ENCODE data around the gene JMJD1C. TPM values are rescaled to one million over a fixed set of nuclear protein-coding genes. Genes with fewer than 3 reads are reported as not detected.

JMJD1C gene, protein sequence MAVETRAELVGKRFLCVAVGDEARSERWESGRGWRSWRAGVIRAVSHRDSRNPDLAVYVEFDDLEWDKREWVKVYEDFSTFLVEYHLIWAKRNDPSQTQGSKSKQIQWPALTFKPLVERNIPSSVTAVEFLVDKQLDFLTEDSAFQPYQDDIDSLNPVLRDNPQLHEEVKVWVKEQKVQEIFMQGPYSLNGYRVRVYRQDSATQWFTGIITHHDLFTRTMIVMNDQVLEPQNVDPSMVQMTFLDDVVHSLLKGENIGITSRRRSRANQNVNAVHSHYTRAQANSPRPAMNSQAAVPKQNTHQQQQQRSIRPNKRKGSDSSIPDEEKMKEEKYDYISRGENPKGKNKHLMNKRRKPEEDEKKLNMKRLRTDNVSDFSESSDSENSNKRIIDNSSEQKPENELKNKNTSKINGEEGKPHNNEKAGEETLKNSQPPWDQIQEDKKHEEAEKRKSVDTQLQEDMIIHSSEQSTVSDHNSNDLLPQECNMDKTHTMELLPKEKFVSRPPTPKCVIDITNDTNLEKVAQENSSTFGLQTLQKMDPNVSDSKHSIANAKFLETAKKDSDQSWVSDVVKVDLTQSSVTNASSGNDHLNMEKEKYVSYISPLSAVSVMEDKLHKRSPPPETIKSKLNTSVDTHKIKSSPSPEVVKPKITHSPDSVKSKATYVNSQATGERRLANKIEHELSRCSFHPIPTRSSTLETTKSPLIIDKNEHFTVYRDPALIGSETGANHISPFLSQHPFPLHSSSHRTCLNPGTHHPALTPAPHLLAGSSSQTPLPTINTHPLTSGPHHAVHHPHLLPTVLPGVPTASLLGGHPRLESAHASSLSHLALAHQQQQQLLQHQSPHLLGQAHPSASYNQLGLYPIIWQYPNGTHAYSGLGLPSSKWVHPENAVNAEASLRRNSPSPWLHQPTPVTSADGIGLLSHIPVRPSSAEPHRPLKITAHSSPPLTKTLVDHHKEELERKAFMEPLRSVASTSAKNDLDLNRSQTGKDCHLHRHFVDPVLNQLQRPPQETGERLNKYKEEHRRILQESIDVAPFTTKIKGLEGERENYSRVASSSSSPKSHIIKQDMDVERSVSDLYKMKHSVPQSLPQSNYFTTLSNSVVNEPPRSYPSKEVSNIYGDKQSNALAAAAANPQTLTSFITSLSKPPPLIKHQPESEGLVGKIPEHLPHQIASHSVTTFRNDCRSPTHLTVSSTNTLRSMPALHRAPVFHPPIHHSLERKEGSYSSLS (N-terminal part only)
- polyA plus RNA-seq: 10 to 100 TPM; 22.0 to 49.1 TPM

DNA sequence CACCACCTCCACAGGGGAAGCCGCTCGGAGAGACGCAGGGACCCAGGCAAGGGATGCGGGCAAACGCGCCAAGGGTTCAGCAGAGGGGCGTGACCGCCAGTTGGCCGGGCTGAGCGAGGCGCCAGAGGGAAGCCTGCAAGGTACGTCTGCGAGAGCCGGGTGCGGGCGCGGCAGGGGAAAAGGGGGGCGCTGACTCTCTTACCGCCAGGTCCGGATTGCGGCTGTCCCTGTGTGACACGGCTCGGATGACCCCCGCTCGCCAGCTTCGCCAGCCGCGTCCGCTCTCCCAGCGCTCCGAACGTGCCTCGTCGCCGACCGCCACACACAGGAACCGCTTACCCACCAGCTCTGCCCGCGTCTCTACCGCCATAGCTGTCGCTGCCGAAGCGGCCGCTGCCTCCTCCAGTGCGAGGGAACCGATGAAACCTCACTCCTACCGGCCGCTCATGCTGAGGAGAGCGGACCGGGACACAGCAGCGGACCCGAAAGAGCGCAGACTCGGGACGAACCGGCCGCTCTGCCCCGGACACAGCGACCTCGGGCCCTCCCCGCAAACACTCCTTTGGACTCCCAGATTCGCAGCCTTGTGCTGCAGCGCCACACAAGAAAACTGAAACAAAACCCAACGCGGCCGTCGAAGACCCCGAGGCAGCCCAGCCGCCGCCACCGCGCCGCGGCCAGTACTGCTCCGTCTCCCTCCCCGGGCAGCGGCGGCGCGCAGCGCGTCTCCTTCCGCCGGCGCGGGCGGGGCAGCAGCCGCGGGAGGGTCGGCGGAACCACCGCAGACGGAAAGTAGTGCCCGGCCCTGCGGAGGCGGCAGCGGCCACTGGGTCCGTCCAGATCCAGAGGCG, at the start of gene JMJD1C:
JMJD1C (minus strand) TSS at position 685 of the 851 bp plus-strand sequence; CDS start at position 370, 315 bp downstream.
- H3K4me3 ChIP-seq (ENCODE audit: low read depth in 1 of 2, low read length in 2 of 2): peak within 1 kb of the TSS; percentile 93 to 98
- no peaks in the 10 kb centered on the region for H3K27me3 ChIP-seq (ENCODE audit: control insufficient read depth in 1 of 2, insufficient read depth in 2 of 2, low read length in 2 of 2)
- H3K4me1 ChIP-seq (ENCODE audit: control insufficient read depth in 2 of 2, insufficient read depth in 2 of 2, low read length in 1 of 2): peaks cover 0 to 3% of the 10 kb centered on the region in 2 donors
- 1% methylated on average over 81 to 99 of the region's 99 CpGs for WGBS, 2 donors
- H3K36me3 ChIP-seq (ENCODE audit: control insufficient read depth in 2 of 2, insufficient read depth in 2 of 2, low read length in 1 of 2): no peaks in the 10 kb centered on the region
- peak within 1 kb of the TSS; percentile 87 to 91 for H3K27ac ChIP-seq (ENCODE audit: low read depth in 2 of 2, low read length in 1 of 2)
- no peaks in the 10 kb centered on the region for H3K9me3 ChIP-seq (ENCODE audit: control insufficient read depth in 2 of 2, insufficient read depth in 1 of 2, low read depth in 1 of 2, low read length in 1 of 2)

DNA sequence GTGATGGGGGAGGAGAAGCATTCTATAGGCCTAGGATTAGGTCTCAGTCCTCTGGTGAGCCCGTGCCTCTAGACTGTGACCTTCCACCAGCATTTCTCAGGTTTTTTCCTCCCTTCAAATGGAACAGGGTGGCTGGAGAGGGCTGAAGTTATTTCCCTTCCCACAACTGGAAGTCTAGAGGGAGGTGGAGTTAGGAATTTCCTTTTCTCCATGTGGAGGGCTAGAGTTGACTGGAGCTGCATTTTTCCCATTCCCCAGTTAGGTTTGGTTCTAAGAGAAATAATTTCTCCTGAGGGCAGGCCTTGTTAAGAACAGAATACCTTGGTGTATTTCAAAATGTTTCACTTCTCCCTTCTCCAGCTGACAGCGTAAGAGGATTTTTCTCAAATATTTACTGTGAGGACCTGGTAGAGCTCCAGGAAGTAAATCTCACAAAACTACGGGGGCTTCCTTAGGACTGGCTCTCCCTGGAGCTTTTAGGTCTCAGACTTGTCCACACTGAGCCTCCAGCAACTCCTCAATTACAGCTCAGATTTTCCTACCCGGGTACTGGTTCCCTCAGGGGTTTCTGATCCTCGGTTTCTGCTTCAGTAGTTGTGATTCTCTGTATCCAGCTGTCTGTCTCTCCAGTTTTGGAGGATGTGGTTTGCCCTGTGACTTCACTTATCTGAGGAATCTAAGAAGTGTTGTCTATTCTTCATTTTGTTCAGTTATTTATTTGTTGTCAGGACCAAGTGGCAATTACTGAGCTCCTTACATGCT, 49.4 kb upstream of the JMJD1C start:
- Histone ChIP-seq H3K36me3 (ENCODE audit: control insufficient read depth in 2 of 2, insufficient read depth in 2 of 2, low read length in 1 of 2) (no peaks in the 10 kb centered on the region), H3K4me3 (ENCODE audit: low read depth in 1 of 2, low read length in 2 of 2) (no peak overlapping the region), H3K27me3 (ENCODE audit: control insufficient read depth in 1 of 2, insufficient read depth in 2 of 2, low read length in 2 of 2) (no peaks in the 10 kb centered on the region), H3K9me3 (ENCODE audit: control insufficient read depth in 2 of 2, insufficient read depth in 1 of 2, low read depth in 1 of 2, low read length in 1 of 2) (no peaks in the 10 kb centered on the region), H3K4me1 (ENCODE audit: control insufficient read depth in 2 of 2, insufficient read depth in 2 of 2, low read length in 1 of 2) (no peaks in the 10 kb centered on the region), H3K27ac (ENCODE audit: low read depth in 2 of 2, low read length in 1 of 2) (no peak overlapping the region)
- 43 to 52% methylated on average over 5 of the region's 5 CpGs for WGBS, 2 donors

DNA sequence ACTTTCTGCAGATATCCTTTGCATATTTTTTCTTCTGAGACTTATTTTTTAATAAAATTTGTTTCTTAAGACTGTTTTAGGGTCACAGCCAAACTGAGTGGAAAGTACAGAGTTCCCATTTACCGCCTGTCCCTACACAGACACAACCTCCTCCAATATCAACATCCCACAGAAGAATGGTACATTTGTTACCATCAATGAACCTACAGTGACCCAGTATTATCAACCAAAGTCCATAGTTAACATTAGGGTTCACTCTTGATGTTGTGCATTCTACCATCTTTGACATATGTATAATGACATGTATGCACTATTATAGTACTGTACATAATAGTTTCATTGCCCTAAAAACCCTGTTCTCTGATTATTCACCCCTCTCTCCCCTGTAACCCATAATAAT, 40.8 kb upstream of the JMJD1C start:
- no peak overlapping the region for H3K27ac ChIP-seq (ENCODE audit: low read depth in 2 of 2, low read length in 1 of 2)
- WGBS, 2 donors: 96% methylated on average over 1 of the region's 1 CpG
- no peaks in the 10 kb centered on the region for H3K9me3 ChIP-seq (ENCODE audit: control insufficient read depth in 2 of 2, insufficient read depth in 1 of 2, low read depth in 1 of 2, low read length in 1 of 2)
- no peaks in the 10 kb centered on the region for H3K4me1 ChIP-seq (ENCODE audit: control insufficient read depth in 2 of 2, insufficient read depth in 2 of 2, low read length in 1 of 2)
- no peak overlapping the region for H3K4me3 ChIP-seq (ENCODE audit: low read depth in 1 of 2, low read length in 2 of 2)
- H3K27me3 ChIP-seq (ENCODE audit: control insufficient read depth in 1 of 2, insufficient read depth in 2 of 2, low read length in 2 of 2): no peaks in the 10 kb centered on the region
- no peaks in the 10 kb centered on the region for H3K36me3 ChIP-seq (ENCODE audit: control insufficient read depth in 2 of 2, insufficient read depth in 2 of 2, low read length in 1 of 2)

DNA sequence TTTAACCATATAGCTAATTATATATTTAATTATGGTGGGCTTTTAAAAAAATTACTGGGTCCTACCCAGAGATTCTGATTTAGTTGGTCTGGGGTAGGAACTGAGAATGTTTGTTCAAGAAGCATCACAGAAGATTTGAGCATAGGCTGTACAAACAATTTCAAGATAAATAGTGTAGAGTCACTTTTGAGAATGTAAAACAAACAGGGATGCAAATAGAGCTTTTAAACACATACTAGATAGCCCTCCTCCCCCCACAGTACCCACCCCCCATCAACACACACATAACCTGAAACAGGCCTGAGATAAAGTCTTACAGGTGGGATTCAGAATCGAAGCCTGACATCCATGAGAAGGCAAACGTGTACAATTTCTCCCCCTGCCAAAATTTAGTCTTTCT, 39.8 kb upstream of the JMJD1C start:
- Histone ChIP-seq H3K9me3 (ENCODE audit: control insufficient read depth in 2 of 2, insufficient read depth in 1 of 2, low read depth in 1 of 2, low read length in 1 of 2) (no peaks in the 10 kb centered on the region), H3K4me3 (ENCODE audit: low read depth in 1 of 2, low read length in 2 of 2) (no peak overlapping the region), H3K36me3 (ENCODE audit: control insufficient read depth in 2 of 2, insufficient read depth in 2 of 2, low read length in 1 of 2) (no peaks in the 10 kb centered on the region), H3K4me1 (ENCODE audit: control insufficient read depth in 2 of 2, insufficient read depth in 2 of 2, low read length in 1 of 2) (no peaks in the 10 kb centered on the region), H3K27me3 (ENCODE audit: control insufficient read depth in 1 of 2, insufficient read depth in 2 of 2, low read length in 2 of 2) (no peaks in the 10 kb centered on the region), H3K27ac (ENCODE audit: low read depth in 2 of 2, low read length in 1 of 2) (no peak overlapping the region)
- WGBS, 2 donors: 83 to 88% methylated on average over 2 of the region's 2 CpGs

DNA sequence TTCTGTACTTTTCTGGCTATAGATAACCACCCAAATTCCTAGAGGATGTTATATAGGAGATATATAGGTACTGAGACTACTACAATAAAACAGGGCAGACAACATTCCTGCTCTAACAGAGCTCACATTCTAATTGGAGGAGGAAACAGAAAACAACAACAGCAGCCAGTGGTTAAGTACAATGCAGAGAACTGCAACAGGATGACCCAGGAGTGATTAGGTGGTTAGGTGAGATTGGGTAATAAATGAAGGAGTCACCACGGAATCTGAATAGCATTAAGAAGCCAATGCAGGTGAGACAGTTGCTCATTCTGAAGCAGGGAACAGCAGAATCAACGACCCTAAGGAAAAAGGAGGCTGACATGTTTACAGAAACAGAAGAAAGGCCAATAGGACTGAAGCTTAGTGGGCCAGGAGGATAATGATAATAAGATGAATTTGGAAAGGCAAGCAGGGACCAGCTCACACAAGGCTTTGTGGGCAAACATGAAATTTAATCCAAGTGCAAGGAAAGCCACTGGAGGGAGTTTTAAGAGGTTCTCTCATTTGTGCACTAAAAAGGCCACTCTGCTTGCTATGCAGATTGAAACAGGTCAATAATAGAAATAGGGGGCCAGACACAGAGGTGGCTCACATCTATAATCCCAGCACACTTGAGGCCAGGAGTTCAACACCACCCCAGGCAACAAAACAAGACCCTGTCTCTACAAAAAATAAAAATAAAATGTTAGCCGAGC, 38.5 kb upstream of the JMJD1C start:
- Histone ChIP-seq H3K4me3 (ENCODE audit: low read depth in 1 of 2, low read length in 2 of 2) (no peak overlapping the region), H3K4me1 (ENCODE audit: control insufficient read depth in 2 of 2, insufficient read depth in 2 of 2, low read length in 1 of 2) (no peaks in the 10 kb centered on the region), H3K27me3 (ENCODE audit: control insufficient read depth in 1 of 2, insufficient read depth in 2 of 2, low read length in 2 of 2) (no peaks in the 10 kb centered on the region), H3K9me3 (ENCODE audit: control insufficient read depth in 2 of 2, insufficient read depth in 1 of 2, low read depth in 1 of 2, low read length in 1 of 2) (no peaks in the 10 kb centered on the region), H3K27ac (ENCODE audit: low read depth in 2 of 2, low read length in 1 of 2) (no peak overlapping the region), H3K36me3 (ENCODE audit: control insufficient read depth in 2 of 2, insufficient read depth in 2 of 2, low read length in 1 of 2) (no peaks in the 10 kb centered on the region)
- WGBS, 2 donors: 50 to 57% methylated on average over 3 of the region's 3 CpGs

DNA sequence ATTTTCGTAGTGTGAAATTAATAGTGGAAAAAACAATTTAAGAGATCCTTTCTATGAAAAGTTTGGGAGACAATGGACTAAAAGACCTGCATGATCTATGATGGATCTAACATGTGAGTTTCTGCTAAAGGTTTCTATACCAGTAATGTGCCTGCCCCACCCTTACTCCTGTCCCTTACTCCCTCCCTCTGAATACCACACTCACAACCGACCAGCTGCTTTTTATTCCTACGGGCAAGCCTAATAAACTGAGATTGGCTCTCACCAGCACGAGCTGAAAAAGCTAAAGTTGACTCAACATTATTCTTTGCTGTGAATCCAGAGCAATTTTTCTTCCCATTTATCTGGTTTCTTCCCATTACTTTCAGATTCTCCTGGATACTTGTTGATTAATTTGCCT, 37.6 kb upstream of the JMJD1C start:
- Histone ChIP-seq H3K4me3 (ENCODE audit: low read depth in 1 of 2, low read length in 2 of 2) (no peak overlapping the region), H3K27ac (ENCODE audit: low read depth in 2 of 2, low read length in 1 of 2) (no peak overlapping the region), H3K4me1 (ENCODE audit: control insufficient read depth in 2 of 2, insufficient read depth in 2 of 2, low read length in 1 of 2) (no peaks in the 10 kb centered on the region), H3K36me3 (ENCODE audit: control insufficient read depth in 2 of 2, insufficient read depth in 2 of 2, low read length in 1 of 2) (no peaks in the 10 kb centered on the region), H3K9me3 (ENCODE audit: control insufficient read depth in 2 of 2, insufficient read depth in 1 of 2, low read depth in 1 of 2, low read length in 1 of 2) (no peaks in the 10 kb centered on the region), H3K27me3 (ENCODE audit: control insufficient read depth in 1 of 2, insufficient read depth in 2 of 2, low read length in 2 of 2) (no peaks in the 10 kb centered on the region)
- WGBS, 2 donors: 63 to 71% methylated on average over 4 of the region's 4 CpGs

DNA sequence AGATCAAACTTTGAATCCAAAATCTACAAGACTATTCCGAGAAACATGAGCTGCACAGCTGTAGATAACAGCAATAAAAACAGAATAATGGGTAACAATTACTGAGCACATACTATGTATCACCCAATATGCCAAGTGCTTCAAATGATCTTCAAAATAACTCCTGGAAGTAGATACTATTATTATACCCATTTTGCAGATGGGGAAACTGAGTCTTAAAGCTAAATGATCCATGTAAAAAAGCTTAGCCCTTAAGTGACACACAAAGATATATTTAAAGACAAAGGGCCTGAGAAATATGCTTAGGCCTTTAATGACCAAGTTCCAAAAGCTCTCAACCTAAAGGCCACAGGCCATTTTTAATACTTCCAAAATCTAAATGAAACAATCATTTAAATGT, 37.1 kb upstream of the JMJD1C start:
- no peak overlapping the region for H3K27ac ChIP-seq (ENCODE audit: low read depth in 2 of 2, low read length in 1 of 2)
- H3K4me1 ChIP-seq (ENCODE audit: control insufficient read depth in 2 of 2, insufficient read depth in 2 of 2, low read length in 1 of 2): no peaks in the 10 kb centered on the region
- H3K4me3 ChIP-seq (ENCODE audit: low read depth in 1 of 2, low read length in 2 of 2): no peak overlapping the region
- H3K36me3 ChIP-seq (ENCODE audit: control insufficient read depth in 2 of 2, insufficient read depth in 2 of 2, low read length in 1 of 2): no peaks in the 10 kb centered on the region
- 93 to 94% methylated on average over 1 of the region's 1 CpG for WGBS, 2 donors
- no peaks in the 10 kb centered on the region for H3K27me3 ChIP-seq (ENCODE audit: control insufficient read depth in 1 of 2, insufficient read depth in 2 of 2, low read length in 2 of 2)
- H3K9me3 ChIP-seq (ENCODE audit: control insufficient read depth in 2 of 2, insufficient read depth in 1 of 2, low read depth in 1 of 2, low read length in 1 of 2): no peaks in the 10 kb centered on the region

DNA sequence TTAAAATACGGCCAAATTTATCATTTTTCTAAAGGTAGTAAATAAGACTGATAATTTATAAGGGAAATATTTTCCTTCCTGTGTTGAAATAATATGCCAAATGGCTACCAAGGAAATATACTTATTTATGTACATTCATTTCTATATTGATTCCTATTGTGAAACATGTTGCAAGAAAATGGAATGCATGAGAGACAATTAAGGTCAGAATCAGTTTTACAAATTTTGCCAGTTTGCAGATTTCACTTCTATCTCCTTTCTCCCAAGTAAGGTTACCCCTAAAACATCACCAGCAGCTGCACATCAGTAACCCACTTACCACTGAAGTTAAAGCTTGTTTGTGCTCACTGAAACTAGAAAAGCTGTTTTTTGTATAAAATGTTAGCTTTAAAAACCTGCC, 36.2 kb upstream of the JMJD1C start:
- WGBS, 2 donors: 93 to 98% methylated on average over 1 of the region's 1 CpG
- no peaks in the 10 kb centered on the region for H3K4me1 ChIP-seq (ENCODE audit: control insufficient read depth in 2 of 2, insufficient read depth in 2 of 2, low read length in 1 of 2)
- no peaks in the 10 kb centered on the region for H3K36me3 ChIP-seq (ENCODE audit: control insufficient read depth in 2 of 2, insufficient read depth in 2 of 2, low read length in 1 of 2)
- no peak overlapping the region for H3K27ac ChIP-seq (ENCODE audit: low read depth in 2 of 2, low read length in 1 of 2)
- H3K27me3 ChIP-seq (ENCODE audit: control insufficient read depth in 1 of 2, insufficient read depth in 2 of 2, low read length in 2 of 2): no peaks in the 10 kb centered on the region
- no peaks in the 10 kb centered on the region for H3K9me3 ChIP-seq (ENCODE audit: control insufficient read depth in 2 of 2, insufficient read depth in 1 of 2, low read depth in 1 of 2, low read length in 1 of 2)
- H3K4me3 ChIP-seq (ENCODE audit: low read depth in 1 of 2, low read length in 2 of 2): no peak overlapping the region

Data from esophagus (tissue), 2 donors.